ENCODE data around the gene TMEM250. TPM values are rescaled to one million over a fixed set of nuclear protein-coding genes. Genes with fewer than 3 reads are reported as not detected.

The TMEM250 gene
- total RNA-seq, 4 donors from 2014 or later, result 34.3 to 59.4 (median 43.4) TPM

- H3K27ac ChIP-seq, result peak overlapping the region; percentile 90 to 96 (median 93)
- peaks cover 57 to 94% (median 73%) of the 10 kb centered on the region in 3 donors for H3K4me1 ChIP-seq
- H3K4me3 ChIP-seq, result peak overlapping the region; percentile 15 to 63 (median 44)
- H3K36me3 ChIP-seq, result peaks cover 0 to 6% (median 0%) of the 10 kb centered on the region in 3 donors
- no peak for DNase-seq
- no peaks in the 10 kb centered on the region for H3K9me3 ChIP-seq
- H3K27me3 ChIP-seq, result peaks cover 0 to 16% (median 0%) of the 10 kb centered on the region in 4 donors
- intact Hi-C loops (cut with DNase I), result no loop called here
- TF ChIP-seq POLR2A (IDR thresholded peaks at IDR 0.05) (no peak), CTCF (IDR thresholded peaks at IDR 0.05) (no peak)
- 51 to 80% methylated on average over 8 to 16 of the region's 27 CpGs for WGBS, 2 donors
Measured at GRCh38 chr9:136108648-136109266, 9.9 kb downstream of the TMEM250 start.

- Histone ChIP-seq H3K4me3 (no peak overlapping the region), H3K27me3 (peaks cover 0 to 23% (median 0%) of the 10 kb centered on the region in 4 donors), H3K4me1 (peaks cover 57 to 100% (median 72%) of the 10 kb centered on the region in 3 donors), H3K36me3 (peaks cover 0 to under 1% (median 0%) of the 10 kb centered on the region in 3 donors), H3K9me3 (no peaks in the 10 kb centered on the region), H3K27ac (peak overlapping the region; percentile 90 to 96 (median 93))
- DNase-seq, result no peak
- no peak for TF ChIP-seq POLR2A (IDR thresholded peaks at IDR 0.05)
- no peak for TF ChIP-seq CTCF (IDR thresholded peaks at IDR 0.05)
- intact Hi-C loops (cut with DNase I), result no loop called here
- 37 to 87% methylated on average over 6 to 11 of the region's 29 CpGs for WGBS, 2 donors
Measured at GRCh38 chr9:136107953-136108647, 10.6 kb downstream of the TMEM250 start.

- no peak for TF ChIP-seq POLR2A (IDR thresholded peaks at IDR 0.05)
- TF ChIP-seq CTCF (IDR thresholded peaks at IDR 0.05), result no peak
- H3K27ac ChIP-seq, result peak overlapping the region; percentile 90 to 96 (median 93)
- no peak overlapping the region for H3K4me3 ChIP-seq
- intact Hi-C loops (cut with DNase I), result no loop called here
- no peak for DNase-seq
- no peaks in the 10 kb centered on the region for H3K9me3 ChIP-seq
- WGBS, 2 donors, result 37 to 48% methylated on average over 6 to 10 of the region's 29 CpGs
- no peaks in the 10 kb centered on the region for H3K36me3 ChIP-seq
- peaks cover 57 to 93% (median 64%) of the 10 kb centered on the region in 3 donors for H3K4me1 ChIP-seq
- H3K27me3 ChIP-seq, result peaks cover 0 to 27% (median 0%) of the 10 kb centered on the region in 4 donors
Measured at GRCh38 chr9:136107155-136107952, 11.3 kb downstream of the TMEM250 start.

- 19 to 25% methylated on average over 7 to 10 of the region's 17 CpGs for WGBS, 2 donors
- intact Hi-C loops (cut with DNase I), result no loop called here
- DNase-seq, result no peak
- H3K9me3 ChIP-seq, result no peaks in the 10 kb centered on the region
- peaks cover 0 to 35% (median 0%) of the 10 kb centered on the region in 4 donors for H3K27me3 ChIP-seq
- peaks cover 53 to 77% (median 56%) of the 10 kb centered on the region in 3 donors for H3K4me1 ChIP-seq
- TF ChIP-seq CTCF (IDR thresholded peaks at IDR 0.05), result no peak
- no peak for TF ChIP-seq POLR2A (IDR thresholded peaks at IDR 0.05)
- H3K36me3 ChIP-seq, result no peaks in the 10 kb centered on the region
- no peak overlapping the region for H3K4me3 ChIP-seq
- peak overlapping the region; percentile 90 to 96 (median 93) for H3K27ac ChIP-seq
Measured at GRCh38 chr9:136105398-136106135, 13.1 kb downstream of the TMEM250 start.
